CD4-positive, CD25-positive, alpha-beta regulatory T cell (primary cell): ENCODE results near the gene ATG2A. TPM values are rescaled to one million over a fixed set of nuclear protein-coding genes. Genes with fewer than 3 reads are reported as not detected.

Experiments
- ATAC-seq, 2 donors: fragments of 150-1000 bp; cut with Tn5 transposase; one replicate each; pipeline ENCODE4 v1.10.0; 2021; ENCODE audit warnings: low read depth in 2 of 2, moderate number of reproducible peaks in 2 of 2, moderate library complexity in 1 of 2
- DNase-seq, 3 donors: peaks; one replicate each; pipeline versions ENCODE4 v3.0.0 to v3.0.0-alpha.2; 2012 to 2022; ENCODE audit warnings: mixed read lengths in 1 of 3
- H3K27ac ChIP-seq: one replicate; pipeline ENCODE4 v1.7.0; 2013; ENCODE audit warnings: mild to moderate bottlenecking, low read length; ENCODE audit not compliant: insufficient read depth, poor library complexity, severe bottlenecking
- H3K27me3 ChIP-seq: one replicate; pipeline ENCODE4 v1.7.0; 2013; ENCODE audit warnings: low read length; ENCODE audit not compliant: control insufficient read depth, insufficient read depth
- H3K36me3 ChIP-seq: one replicate; pipeline ENCODE4 v1.7.0; 2013; ENCODE audit warnings: mild to moderate bottlenecking, low read length, moderate library complexity; ENCODE audit not compliant: control insufficient read depth, insufficient read depth
- H3K4me1 ChIP-seq: 2 replicates; pipeline ENCODE4 v1.7.0; 2013; ENCODE audit warnings: mild to moderate bottlenecking, low read length; ENCODE audit not compliant: insufficient read depth, control insufficient read depth, poor library complexity, severe bottlenecking
- H3K4me3 ChIP-seq: one replicate; pipeline ENCODE4 v1.7.0; 2013; ENCODE audit warnings: low read depth, mild to moderate bottlenecking, low read length, moderate library complexity
- H3K9me3 ChIP-seq, 2 experiments: 1 replicate in 1 of 2; 2 replicates in 1 of 2; pipeline ENCODE4 v1.7.0; 2013; ENCODE audit warnings: low read length in 2 of 2, mild to moderate bottlenecking in 1 of 2, moderate library complexity in 1 of 2; ENCODE audit not compliant: control insufficient read depth in 2 of 2
- H3K27ac Mint-ChIP-seq, 3 donors: one replicate each; pipeline ENCODE4 v1.8.0; 2020 to 2022; ENCODE audit warnings: mild to moderate bottlenecking in 3 of 3, mixed read lengths in 3 of 3, moderate library complexity in 2 of 3
- H3K27me3 Mint-ChIP-seq: one replicate; pipeline ENCODE4 v1.8.0; 2022; ENCODE audit warnings: mild to moderate bottlenecking, mixed read lengths
- H3K36me3 Mint-ChIP-seq: one replicate; pipeline ENCODE4 v1.8.0; 2020; ENCODE audit warnings: mixed read lengths
- H3K4me1 Mint-ChIP-seq, 4 donors: one replicate each; pipeline ENCODE4 v1.8.0; 2020 to 2022; ENCODE audit warnings: mixed read lengths in 4 of 4, mild to moderate bottlenecking in 1 of 4
- H3K4me3 Mint-ChIP-seq, 4 donors: one replicate each; pipeline ENCODE4 v1.8.0; 2020 to 2022; ENCODE audit warnings: mild to moderate bottlenecking in 4 of 4, mixed read lengths in 4 of 4, moderate library complexity in 3 of 4
- H3K9me3 Mint-ChIP-seq, 7 donors: one replicate each; pipeline ENCODE4 v1.8.0; 2020 to 2022; ENCODE audit warnings: mixed read lengths in 7 of 7, mild to moderate bottlenecking in 3 of 7, moderate library complexity in 2 of 7
- polyA plus RNA-seq, 4 donors: library from polyadenylated mRNA; unstranded; fragments of 300-500 nt; fragmentation: Illumina TruSeq; gene quantifications; one replicate each; pipeline ENCODE4 v1.2.3, GENCODE V29; 2021
- total RNA-seq: library from RNA; stranded (reverse); gene quantifications from one replicate; pipeline ENCODE4 v1.2.3, GENCODE V29; 2022

ATG2A gene
- total and polyA plus RNA-seq, 5 donors from 2014 or later, result 5.8 to 234 (median 6.9) TPM

DNA sequence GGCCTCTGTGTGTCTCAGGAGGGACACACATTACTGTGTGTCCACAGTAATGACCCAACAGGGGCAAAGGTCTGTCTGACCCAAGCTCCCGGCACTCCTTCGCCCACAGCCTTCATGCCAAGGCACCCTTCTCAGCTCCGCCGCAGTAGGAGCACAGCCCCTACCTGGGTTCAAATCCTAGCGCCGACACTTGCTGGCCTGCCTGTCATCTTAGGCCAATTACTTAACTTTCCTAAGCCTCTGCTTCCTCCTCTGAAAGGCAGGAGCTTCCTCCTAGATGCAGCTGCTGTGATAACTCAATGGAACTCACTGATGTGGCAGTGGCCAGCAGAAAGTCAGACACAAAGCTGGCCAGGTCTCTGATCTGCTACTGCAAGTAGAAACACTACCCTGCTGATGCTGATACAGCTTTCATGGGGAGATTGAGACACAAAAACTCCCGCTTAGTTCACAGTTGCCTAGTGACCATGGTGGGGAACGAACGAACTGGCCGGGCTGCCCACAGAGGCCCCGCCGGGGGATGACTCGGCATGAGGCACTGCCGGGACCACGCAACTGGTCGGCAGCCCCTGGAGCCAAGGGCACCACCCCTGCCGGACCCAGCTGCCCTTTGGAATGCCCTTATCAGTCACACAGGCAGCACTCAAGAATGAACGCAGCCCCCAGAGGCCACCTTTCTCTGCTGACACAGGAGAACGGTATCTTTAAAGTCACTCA is 46.7 kb downstream of the ATG2A start:
- Mint-ChIP-seq H3K27me3 (no peaks in the 10 kb centered on the region), H3K9me3 (no peaks in the 10 kb centered on the region), H3K4me1 (peaks cover 22 to 94% (median 58%) of the 10 kb centered on the region in 4 donors), H3K4me3 (peak overlapping the region; percentile 85 to 98 (median 90)), H3K36me3 (peaks cover 53% of the 10 kb centered on the region), H3K27ac (peak overlapping the region; percentile 93 to 99 (median 97))
- H3K9me3 ChIP-seq, result no peaks in the 10 kb centered on the region
- H3K36me3 ChIP-seq, result peaks cover 68% of the 10 kb centered on the region
- H3K27me3 ChIP-seq, result no peaks in the 10 kb centered on the region
- ATAC-seq (no peak), DNase-seq (no peak)
- peaks cover 96% of the 10 kb centered on the region for H3K4me1 ChIP-seq
- peak overlapping the region; percentile 80 for H3K27ac ChIP-seq
- H3K4me3 ChIP-seq, result peak overlapping the region; percentile 51

DNA sequence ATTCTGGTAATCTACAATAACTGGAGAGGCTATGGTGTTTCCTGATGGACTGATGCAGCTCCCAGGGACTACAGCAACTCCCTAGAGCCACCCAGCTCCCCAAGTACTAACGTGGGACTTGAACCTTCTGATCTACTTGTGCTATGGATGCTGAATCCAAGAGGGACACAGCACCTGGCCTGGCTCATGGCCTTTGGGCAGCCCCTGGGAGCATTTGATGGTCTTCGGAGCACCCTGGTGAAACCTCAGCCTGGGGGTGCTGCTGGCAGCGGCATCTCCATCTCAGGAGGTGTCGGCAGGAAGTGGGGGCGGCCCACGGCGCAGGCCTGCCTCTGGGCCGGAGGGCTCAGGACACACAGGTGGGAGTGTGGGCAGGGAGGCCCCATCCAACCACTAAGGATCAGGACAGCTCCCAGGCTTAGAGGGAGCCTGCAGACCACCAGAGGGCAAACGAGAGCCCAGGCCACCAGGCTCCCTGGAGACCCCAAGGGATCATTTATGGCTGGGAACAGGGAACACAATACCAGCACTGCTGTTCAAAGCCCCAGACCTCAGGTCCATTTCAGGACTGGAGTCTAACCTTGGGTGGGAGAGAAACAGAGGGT is 47.3 kb downstream of the ATG2A start:
- Mint-ChIP-seq H3K36me3 (peaks cover 49% of the 10 kb centered on the region), H3K27ac (peak overlapping the region; percentile 93 to 99 (median 97)), H3K4me1 (peaks cover 22 to 94% (median 55%) of the 10 kb centered on the region in 4 donors), H3K4me3 (peak overlapping the region; percentile 85 to 98 (median 90)), H3K27me3 (no peaks in the 10 kb centered on the region), H3K9me3 (no peaks in the 10 kb centered on the region)
- Histone ChIP-seq H3K27ac (peak overlapping the region; percentile 80), H3K9me3 (no peaks in the 10 kb centered on the region), H3K36me3 (peaks cover 64% of the 10 kb centered on the region), H3K27me3 (no peaks in the 10 kb centered on the region), H3K4me3 (peak overlapping the region; percentile 51), H3K4me1 (peaks cover 96% of the 10 kb centered on the region)
- no peak for DNase-seq
- peak in 1 of 2 donors; percentile 19 for ATAC-seq

DNA sequence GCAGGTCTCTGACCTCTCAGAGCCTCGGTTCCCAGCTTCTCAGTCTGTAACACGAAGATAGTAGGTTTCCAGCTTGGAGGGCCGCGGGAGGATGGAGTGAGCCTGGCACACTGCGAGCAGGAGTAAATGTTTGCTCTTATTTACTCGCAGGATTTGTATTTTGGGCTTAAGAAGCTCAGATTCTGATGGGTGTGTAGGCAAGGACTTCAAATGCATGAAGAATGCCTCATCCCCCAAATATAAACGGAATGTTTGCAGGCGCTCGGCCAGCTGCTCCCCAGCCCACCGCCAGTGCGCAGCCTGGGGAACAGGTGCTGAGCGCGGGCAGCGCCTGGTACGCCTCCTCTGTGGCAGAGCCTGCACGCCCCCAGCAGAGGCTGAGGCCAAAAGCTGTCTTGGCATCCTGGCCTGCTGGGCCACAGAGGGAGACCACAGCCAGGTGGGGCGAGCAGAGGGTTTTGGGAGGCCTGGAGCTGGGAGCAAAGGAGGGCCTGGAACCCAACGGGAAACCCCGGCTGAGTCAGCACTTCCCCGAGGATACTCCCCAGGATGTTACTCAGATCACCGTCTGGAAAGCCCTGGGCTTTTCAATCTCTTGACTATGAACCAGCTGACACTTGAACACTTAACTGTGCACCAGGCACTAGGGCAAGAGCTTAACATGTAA is 48.0 kb downstream of the ATG2A start:
- peaks cover 96% of the 10 kb centered on the region for H3K4me1 ChIP-seq
- H3K27me3 ChIP-seq, result no peaks in the 10 kb centered on the region
- H3K27ac Mint-ChIP-seq, result peak overlapping the region; percentile 93 to 99 (median 97)
- peak overlapping the region; percentile 85 to 98 (median 90) for H3K4me3 Mint-ChIP-seq
- DNase-seq (peak in 1 of 3 donors; percentile 54), ATAC-seq (peak; percentile 46 to 52)
- H3K9me3 ChIP-seq, result no peaks in the 10 kb centered on the region
- H3K27ac ChIP-seq, result peak overlapping the region; percentile 80
- H3K27me3 Mint-ChIP-seq, result no peaks in the 10 kb centered on the region
- no peaks in the 10 kb centered on the region for H3K9me3 Mint-ChIP-seq
- H3K4me1 Mint-ChIP-seq, result peaks cover 22 to 94% (median 50%) of the 10 kb centered on the region in 4 donors
- H3K36me3 ChIP-seq, result peaks cover 58% of the 10 kb centered on the region
- H3K36me3 Mint-ChIP-seq, result peaks cover 43% of the 10 kb centered on the region
- H3K4me3 ChIP-seq, result peak overlapping the region; percentile 51

GRCh38 chr11:64867748-64868462 is 49.1 kb downstream of the ATG2A start:
- H3K27ac ChIP-seq, result peak overlapping the region; percentile 80
- Mint-ChIP-seq H3K9me3 (no peaks in the 10 kb centered on the region), H3K27me3 (no peaks in the 10 kb centered on the region), H3K36me3 (peaks cover 37% of the 10 kb centered on the region), H3K4me1 (peaks cover 22 to 98% (median 47%) of the 10 kb centered on the region in 4 donors), H3K4me3 (peak overlapping the region; percentile 85 to 98 (median 90)), H3K27ac (peak overlapping the region; percentile 93 to 99 (median 97))
- H3K9me3 ChIP-seq, result no peaks in the 10 kb centered on the region
- peaks cover 100% of the 10 kb centered on the region for H3K4me1 ChIP-seq
- DNase-seq (no peak), ATAC-seq (no peak)
- peak overlapping the region; percentile 51 for H3K4me3 ChIP-seq
- peaks cover 52% of the 10 kb centered on the region for H3K36me3 ChIP-seq
- no peaks in the 10 kb centered on the region for H3K27me3 ChIP-seq

- peaks cover 34% of the 10 kb centered on the region for H3K36me3 ChIP-seq
- ATAC-seq (no peak), DNase-seq (no peak)
- Mint-ChIP-seq H3K27ac (peak overlapping the region; percentile 91 to 99 (median 96)), H3K4me3 (peak overlapping the region; percentile 71 to 93 (median 85)), H3K9me3 (no peaks in the 10 kb centered on the region), H3K4me1 (peaks cover 22 to 97% (median 48%) of the 10 kb centered on the region in 4 donors), H3K36me3 (peaks cover 34% of the 10 kb centered on the region), H3K27me3 (no peaks in the 10 kb centered on the region)
- H3K9me3 ChIP-seq, result no peaks in the 10 kb centered on the region
- H3K27ac ChIP-seq, result peak overlapping the region; percentile 91
- no peaks in the 10 kb centered on the region for H3K27me3 ChIP-seq
- H3K4me1 ChIP-seq, result peaks cover 100% of the 10 kb centered on the region
- peak overlapping the region; percentile 67 for H3K4me3 ChIP-seq
Observed at GRCh38 chr11:64866173-64866491, 50.9 kb downstream of the ATG2A start.

DNA sequence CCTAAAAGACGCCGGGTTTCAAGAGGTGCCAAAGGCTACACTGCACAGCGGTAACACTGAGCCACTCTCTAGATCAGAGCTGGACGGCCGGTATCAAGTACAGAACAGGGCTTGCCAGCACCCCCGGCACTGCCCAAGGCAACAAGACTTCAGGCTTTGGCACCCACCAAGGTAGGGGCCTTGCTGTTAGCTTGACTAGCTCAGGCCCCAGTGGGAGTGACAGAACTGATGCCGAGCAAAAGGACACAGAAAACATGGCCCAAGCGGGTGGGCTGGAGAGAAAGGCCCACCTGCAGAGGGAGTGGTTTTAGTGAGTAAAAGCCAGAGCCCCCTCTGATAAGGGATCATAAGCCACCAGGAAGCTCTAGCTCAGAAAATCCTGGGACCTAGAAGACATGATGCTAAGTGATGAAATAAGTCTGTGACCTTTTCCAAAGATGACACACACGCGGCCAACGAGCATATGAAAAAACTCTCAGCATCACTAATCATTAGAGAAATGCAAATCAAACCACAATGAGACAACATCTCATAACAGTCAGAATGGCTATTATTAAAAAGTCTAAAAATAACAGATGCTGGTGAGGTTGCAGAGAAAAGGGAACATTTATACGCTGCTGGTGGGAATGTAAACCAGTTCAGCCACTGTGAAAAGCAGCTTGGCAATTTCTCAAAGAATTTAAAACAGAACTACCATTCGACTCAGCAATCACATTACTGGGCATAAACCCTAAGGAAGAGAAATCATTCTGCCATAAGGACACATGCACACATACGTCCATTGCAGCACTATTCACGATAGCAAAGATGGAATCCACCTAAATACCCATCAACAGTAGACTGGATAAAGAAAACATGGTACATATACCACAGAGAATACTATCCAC is 51.5 kb downstream of the ATG2A start:
- Histone ChIP-seq H3K27me3 (no peaks in the 10 kb centered on the region), H3K27ac (peak overlapping the region; percentile 91), H3K4me3 (peak overlapping the region; percentile 67), H3K4me1 (peaks cover 100% of the 10 kb centered on the region), H3K36me3 (peaks cover 28% of the 10 kb centered on the region), H3K9me3 (no peaks in the 10 kb centered on the region)
- peak overlapping the region; percentile 71 to 93 (median 85) for H3K4me3 Mint-ChIP-seq
- H3K27ac Mint-ChIP-seq, result peak overlapping the region; percentile 91 to 99 (median 96)
- no peaks in the 10 kb centered on the region for H3K9me3 Mint-ChIP-seq
- no peak for DNase-seq
- peaks cover 21 to 97% (median 49%) of the 10 kb centered on the region in 4 donors for H3K4me1 Mint-ChIP-seq
- peak; percentile 13 to 33 for ATAC-seq
- H3K27me3 Mint-ChIP-seq, result no peaks in the 10 kb centered on the region
- H3K36me3 Mint-ChIP-seq, result peaks cover 35% of the 10 kb centered on the region
